HepG2 (cell line): Measurements from ENCODE around the gene INAFM2. TPM values are rescaled to one million over a fixed set of nuclear protein-coding genes. Genes with fewer than 3 reads are reported as not detected.

Source experiments
- IRX3 ChIP-seq: sonication (generic); formaldehyde crosslinking; IDR thresholded peaks from 2 replicates; pipeline ENCODE4 v1.8.1; 2023; ENCODE audit warnings: mild to moderate bottlenecking, low read depth, missing genetic modification reagents, borderline replicate concordance
- POLR2AphosphoS5 ChIP-seq: IDR thresholded peaks from 2 replicates; pipeline ENCODE4 v1.6.1; 2012; ENCODE audit warnings: low read depth, low read length
- SETDB1 ChIP-seq: sonication (generic); formaldehyde crosslinking; IDR thresholded peaks from 2 replicates; pipeline ENCODE4 v1.5.1; 2020; ENCODE audit warnings: missing genetic modification reagents, mild to moderate bottlenecking, borderline replicate concordance
- ZNF124 ChIP-seq: sonication (generic); formaldehyde crosslinking; IDR thresholded peaks from 2 replicates; pipeline ENCODE4 v1.4.0; 2020; ENCODE audit warnings: missing genetic modification reagents
- polyA plus RNA-seq, 8 experiments: library from polyadenylated mRNA; depleted of rRNA in 3 of 8; stranded (reverse) in 7 of 8; unstranded in 1 of 8; fragments of >200 nt; fragmentation: Illumina TruSeq in 4 of 8; extraction: Trizol in 4 of 8; gene quantifications; 2 replicates each; pipeline versions ENCODE4 v1.2.1 to v1.2.3, GENCODE V29; 2011 to 2016; ENCODE audit warnings: low read depth in 4 of 8, missing spikeins in 1 of 8, mixed read lengths in 1 of 8; ENCODE audit not compliant: insufficient read depth in 1 of 8
- total RNA-seq, 5 experiments: library from RNA; depleted of rRNA; stranded (reverse); fragments of >200 nt; fragmentation: Illumina TruSeq; extraction: Trizol; gene quantifications; 2 replicates each; pipeline ENCODE4 v1.2.3, GENCODE V29; 2016; ENCODE audit warnings: low read depth in 1 of 5
- TF ChIP-seq, protein P1 (sequence below): sonication (generic); formaldehyde crosslinking; IDR thresholded peaks from 2 replicates; pipeline ENCODE4 v1.4.0; 2020; ENCODE audit warnings: mild to moderate bottlenecking, missing genetic modification reagents
- TF ChIP-seq, protein P2 (sequence below): IDR thresholded peaks from 2 replicates; pipeline ENCODE4 v1.6.1; 2016; ENCODE audit warnings: control low read depth
- TF ChIP-seq, protein P3 (sequence below): IDR thresholded peaks from 2 replicates; pipeline ENCODE4 v1.6.1; 2016
- TF ChIP-seq, protein P4 (sequence below): IDR thresholded peaks from 2 replicates; pipeline ENCODE4 v1.4.0; 2020; ENCODE audit warnings: mild to moderate bottlenecking, missing genetic modification reagents
- TF ChIP-seq, protein P5 (sequence below), 2 experiments: IDR thresholded peaks; 2 replicates each; pipeline ENCODE4 v1.6.1; 2011 to 2012; ENCODE audit warnings: low read length in 2 of 2, borderline replicate concordance in 1 of 2, low read depth in 1 of 2, mild to moderate bottlenecking in 1 of 2, moderate library complexity in 1 of 2

Gene INAFM2
- total and polyA plus RNA-seq, 2 of the 13 experiments (the other 11 are each of a cell fraction or from before 2014, with no cell fraction given), result 5.5 to 6.5 TPM

DNA sequence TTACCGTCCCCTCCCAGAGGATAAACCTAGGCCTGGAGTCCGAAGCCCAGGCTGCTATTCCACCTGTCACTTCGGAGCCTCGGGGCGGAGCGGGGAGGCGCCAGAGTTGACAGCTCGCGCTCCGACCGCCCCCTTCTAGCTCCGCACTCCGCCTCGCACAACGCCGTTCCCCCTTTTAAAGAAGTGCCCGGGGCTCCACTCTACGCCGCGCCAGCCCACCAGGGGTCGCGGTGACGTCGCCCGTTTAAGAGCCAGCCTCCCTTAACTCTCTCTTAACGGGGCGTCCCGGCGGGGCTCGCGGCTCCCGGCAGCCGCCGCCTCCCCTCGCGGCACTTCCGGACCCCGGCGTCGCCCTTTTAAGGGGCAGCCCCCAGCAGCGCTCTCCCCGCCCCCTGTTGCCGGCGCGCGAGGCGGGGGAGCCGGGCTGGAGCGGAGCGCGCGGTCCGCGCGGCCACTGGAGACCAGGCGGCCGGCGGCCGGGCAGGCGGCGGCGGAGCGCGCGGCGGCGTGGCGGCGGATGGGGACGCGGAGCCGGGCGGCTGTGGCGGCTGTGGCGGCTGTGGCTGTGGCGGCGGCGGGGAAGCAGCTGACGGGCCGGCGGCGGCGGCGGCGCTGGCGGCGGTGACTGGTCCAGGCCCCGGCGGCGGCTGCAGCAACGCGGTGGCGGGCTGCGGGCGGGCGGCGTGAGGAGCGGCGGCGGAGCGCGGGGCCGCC lies at the start of gene INAFM2 (continued):
- TF ChIP-seq, protein P1, sequence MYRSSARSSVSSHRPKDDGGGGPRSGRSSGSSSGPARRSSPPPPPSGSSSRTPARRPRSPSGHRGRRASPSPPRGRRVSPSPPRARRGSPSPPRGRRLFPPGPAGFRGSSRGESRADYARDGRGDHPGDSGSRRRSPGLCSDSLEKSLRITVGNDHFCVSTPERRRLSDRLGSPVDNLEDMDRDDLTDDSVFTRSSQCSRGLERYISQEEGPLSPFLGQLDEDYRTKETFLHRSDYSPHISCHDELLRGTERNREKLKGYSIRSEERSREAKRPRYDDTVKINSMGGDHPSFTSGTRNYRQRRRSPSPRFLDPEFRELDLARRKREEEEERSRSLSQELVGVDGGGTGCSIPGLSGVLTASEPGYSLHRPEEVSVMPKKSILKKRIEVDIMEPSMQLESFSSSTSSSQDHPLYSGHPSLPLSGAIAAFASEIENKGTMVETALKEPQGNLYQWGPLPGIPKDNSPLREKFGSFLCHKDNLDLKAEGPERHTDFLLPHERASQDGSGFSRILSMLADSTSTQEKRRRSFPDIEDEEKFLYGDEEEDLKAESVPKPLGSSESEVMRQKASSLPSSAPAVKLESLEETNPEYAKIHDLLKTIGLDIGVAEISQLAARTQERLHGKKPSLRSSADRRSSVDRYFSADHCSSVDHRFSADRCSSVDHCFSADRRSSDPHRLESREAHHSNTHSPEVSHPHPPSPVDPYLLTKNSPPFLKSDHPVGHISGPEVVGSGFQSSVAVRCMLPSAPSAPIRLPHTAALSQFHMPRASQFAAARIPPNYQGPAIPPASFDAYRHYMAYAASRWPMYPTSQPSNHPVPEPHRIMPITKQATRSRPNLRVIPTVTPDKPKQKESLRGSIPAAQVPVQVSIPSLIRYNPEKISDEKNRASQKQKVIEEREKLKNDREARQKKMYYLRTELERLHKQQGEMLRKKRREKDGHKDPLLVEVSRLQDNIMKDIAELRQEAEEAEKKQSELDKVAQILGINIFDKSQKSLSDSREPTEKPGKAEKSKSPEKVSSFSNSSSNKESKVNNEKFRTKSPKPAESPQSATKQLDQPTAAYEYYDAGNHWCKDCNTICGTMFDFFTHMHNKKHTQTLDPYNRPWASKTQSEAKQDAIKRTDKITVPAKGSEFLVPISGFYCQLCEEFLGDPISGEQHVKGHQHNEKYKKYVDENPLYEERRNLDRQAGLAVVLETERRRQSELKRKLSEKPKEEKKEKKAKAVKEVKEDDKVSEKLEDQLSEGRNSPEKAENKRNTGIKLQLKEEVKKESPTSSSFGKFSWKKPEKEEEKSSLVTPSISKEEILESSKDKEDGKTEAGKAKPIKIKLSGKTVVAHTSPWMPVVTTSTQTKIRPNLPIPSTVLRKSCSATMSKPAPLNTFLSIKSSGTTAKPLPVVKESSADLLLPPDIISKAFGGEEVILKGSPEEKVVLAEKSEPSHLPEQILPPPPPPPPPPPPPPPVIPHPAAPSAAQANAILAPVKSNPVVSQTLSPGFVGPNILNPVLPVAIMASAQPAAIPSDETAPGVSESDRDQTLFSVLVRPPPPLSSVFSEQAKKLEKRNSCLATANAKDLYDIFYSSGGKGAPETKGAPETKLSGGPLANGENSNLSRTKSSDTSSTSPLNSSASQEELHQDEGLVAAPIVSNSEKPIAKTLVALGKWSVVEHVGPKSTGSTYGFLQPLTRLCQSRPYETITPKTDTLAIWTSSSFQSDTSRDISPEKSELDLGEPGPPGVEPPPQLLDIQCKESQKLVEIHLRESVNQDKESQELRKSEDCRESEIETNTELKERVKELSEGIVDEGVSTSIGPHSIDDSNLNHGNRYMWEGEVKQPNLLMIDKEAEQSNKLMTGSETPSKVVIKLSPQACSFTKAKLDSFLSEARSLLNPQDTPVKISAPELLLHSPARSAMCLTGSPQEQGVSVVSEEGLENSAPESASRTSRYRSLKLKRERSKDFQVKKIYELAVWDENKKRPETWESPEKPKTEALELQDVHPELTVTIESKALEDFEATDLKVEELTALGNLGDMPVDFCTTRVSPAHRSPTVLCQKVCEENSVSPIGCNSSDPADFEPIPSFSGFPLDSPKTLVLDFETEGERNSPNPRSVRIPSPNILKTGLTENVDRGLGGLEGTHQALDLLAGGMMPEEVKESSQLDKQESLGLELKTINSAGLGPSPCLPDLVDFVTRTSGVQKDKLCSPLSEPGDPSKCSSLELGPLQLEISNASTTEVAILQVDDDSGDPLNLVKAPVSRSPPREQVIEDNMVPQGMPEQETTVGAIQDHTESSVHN (CRISPR knock-in tag), result no peak
- TF ChIP-seq IRX3 (CRISPR knock-in tag) (peak; percentile 38; the same call in 1 of the 2 replicates), ZNF124 (CRISPR knock-in tag) (no peak), SETDB1 (CRISPR knock-in tag) (no peak), POLR2AphosphoS5 (no peak)
- TF ChIP-seq, protein P2, sequence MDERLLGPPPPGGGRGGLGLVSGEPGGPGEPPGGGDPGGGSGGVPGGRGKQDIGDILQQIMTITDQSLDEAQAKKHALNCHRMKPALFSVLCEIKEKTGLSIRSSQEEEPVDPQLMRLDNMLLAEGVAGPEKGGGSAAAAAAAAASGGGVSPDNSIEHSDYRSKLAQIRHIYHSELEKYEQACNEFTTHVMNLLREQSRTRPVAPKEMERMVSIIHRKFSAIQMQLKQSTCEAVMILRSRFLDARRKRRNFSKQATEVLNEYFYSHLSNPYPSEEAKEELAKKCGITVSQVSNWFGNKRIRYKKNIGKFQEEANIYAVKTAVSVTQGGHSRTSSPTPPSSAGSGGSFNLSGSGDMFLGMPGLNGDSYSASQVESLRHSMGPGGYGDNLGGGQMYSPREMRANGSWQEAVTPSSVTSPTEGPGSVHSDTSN (CRISPR knock-in tag), result no peak
- TF ChIP-seq, protein P3, sequence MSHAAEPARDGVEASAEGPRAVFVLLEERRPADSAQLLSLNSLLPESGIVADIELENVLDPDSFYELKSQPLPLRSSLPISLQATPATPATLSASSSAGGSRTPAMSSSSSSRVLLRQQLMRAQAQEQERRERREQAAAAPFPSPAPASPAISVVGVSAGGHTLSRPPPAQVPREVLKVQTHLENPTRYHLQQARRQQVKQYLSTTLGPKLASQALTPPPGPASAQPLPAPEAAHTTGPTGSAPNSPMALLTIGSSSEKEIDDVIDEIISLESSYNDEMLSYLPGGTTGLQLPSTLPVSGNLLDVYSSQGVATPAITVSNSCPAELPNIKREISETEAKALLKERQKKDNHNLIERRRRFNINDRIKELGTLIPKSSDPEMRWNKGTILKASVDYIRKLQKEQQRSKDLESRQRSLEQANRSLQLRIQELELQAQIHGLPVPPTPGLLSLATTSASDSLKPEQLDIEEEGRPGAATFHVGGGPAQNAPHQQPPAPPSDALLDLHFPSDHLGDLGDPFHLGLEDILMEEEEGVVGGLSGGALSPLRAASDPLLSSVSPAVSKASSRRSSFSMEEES (CRISPR knock-in tag), result no peak
- TF ChIP-seq, protein P4, sequence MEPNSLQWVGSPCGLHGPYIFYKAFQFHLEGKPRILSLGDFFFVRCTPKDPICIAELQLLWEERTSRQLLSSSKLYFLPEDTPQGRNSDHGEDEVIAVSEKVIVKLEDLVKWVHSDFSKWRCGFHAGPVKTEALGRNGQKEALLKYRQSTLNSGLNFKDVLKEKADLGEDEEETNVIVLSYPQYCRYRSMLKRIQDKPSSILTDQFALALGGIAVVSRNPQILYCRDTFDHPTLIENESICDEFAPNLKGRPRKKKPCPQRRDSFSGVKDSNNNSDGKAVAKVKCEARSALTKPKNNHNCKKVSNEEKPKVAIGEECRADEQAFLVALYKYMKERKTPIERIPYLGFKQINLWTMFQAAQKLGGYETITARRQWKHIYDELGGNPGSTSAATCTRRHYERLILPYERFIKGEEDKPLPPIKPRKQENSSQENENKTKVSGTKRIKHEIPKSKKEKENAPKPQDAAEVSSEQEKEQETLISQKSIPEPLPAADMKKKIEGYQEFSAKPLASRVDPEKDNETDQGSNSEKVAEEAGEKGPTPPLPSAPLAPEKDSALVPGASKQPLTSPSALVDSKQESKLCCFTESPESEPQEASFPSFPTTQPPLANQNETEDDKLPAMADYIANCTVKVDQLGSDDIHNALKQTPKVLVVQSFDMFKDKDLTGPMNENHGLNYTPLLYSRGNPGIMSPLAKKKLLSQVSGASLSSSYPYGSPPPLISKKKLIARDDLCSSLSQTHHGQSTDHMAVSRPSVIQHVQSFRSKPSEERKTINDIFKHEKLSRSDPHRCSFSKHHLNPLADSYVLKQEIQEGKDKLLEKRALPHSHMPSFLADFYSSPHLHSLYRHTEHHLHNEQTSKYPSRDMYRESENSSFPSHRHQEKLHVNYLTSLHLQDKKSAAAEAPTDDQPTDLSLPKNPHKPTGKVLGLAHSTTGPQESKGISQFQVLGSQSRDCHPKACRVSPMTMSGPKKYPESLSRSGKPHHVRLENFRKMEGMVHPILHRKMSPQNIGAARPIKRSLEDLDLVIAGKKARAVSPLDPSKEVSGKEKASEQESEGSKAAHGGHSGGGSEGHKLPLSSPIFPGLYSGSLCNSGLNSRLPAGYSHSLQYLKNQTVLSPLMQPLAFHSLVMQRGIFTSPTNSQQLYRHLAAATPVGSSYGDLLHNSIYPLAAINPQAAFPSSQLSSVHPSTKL (CRISPR knock-in tag), result peak; percentile 48; the same call in 1 of the 2 replicates
- TF ChIP-seq, protein P5, sequence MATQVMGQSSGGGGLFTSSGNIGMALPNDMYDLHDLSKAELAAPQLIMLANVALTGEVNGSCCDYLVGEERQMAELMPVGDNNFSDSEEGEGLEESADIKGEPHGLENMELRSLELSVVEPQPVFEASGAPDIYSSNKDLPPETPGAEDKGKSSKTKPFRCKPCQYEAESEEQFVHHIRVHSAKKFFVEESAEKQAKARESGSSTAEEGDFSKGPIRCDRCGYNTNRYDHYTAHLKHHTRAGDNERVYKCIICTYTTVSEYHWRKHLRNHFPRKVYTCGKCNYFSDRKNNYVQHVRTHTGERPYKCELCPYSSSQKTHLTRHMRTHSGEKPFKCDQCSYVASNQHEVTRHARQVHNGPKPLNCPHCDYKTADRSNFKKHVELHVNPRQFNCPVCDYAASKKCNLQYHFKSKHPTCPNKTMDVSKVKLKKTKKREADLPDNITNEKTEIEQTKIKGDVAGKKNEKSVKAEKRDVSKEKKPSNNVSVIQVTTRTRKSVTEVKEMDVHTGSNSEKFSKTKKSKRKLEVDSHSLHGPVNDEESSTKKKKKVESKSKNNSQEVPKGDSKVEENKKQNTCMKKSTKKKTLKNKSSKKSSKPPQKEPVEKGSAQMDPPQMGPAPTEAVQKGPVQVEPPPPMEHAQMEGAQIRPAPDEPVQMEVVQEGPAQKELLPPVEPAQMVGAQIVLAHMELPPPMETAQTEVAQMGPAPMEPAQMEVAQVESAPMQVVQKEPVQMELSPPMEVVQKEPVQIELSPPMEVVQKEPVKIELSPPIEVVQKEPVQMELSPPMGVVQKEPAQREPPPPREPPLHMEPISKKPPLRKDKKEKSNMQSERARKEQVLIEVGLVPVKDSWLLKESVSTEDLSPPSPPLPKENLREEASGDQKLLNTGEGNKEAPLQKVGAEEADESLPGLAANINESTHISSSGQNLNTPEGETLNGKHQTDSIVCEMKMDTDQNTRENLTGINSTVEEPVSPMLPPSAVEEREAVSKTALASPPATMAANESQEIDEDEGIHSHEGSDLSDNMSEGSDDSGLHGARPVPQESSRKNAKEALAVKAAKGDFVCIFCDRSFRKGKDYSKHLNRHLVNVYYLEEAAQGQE (IDR thresholded peaks at IDR 0.05; ENCODE audit: borderline replicate concordance in 1 of 2, low read depth in 1 of 2, low read length in 2 of 2), result no peak
